ENCODE data around the gene SLC7A5.
"Not testable (repeated sequence)": the region's sequence is repeated elsewhere in the genome, so short reads cannot be mapped to it uniquely, and the experiment has no call there.

SLC7A5 gene

DNA sequence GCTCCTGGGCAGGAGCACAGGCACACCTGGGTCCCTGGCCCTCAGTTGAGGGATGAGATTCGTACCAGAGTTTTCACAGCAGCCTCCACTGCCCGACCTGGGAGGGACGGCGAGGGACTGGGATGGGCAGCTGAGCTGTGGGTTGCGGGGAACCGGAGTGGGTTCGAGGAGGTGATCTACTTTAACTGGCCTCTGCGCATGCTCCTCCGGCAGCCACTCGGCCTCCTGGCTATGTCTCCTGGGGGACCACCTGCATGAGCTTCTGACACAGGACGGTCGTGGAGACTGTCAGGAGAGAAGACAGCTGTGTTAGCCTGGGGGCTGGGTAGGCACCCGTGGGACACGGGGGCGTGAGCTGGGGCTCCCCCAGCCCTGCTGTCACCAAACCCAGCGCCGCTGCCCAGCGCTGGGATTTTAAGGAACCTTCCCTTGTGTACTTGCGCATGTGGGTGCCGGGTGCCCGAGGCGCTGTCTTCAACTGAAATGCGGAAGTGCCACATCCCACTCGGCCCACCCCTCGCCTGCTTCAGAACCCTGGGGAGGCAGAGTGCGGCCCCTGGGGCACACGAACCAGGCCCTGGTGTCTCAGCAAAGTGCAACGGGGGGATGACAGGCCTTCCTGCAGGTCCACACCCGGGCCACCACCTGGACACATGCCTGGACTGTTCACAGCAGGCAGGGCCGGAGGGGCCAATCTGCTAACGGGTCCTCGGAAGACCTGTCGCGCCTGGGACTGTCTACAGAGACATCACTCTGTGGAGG lies 36.4 kb downstream of the SLC7A5 start:
- DNase-seq (ENCODE audit: low spot score) = no peak

DNA sequence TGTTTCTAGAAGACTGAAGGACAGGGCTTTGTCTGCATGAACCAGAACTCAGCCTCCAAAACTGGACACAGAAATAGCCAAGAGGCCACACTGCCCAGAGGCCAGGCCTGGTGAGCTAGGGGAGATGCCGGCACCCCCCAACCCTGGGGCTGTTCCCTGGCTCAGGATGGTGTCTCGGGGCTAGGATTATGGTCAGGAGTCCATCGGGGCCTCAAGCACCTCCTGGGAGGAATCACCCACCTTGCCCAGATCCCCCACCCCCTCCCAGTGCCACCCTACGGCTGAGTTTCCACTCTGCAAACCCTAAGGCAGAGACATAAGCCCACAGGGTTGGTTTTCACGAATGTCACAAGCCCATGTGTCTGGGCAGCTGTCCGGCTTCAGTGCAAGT lies 37.2 kb downstream of the SLC7A5 start:
- DNase-seq (ENCODE audit: low spot score) = no peak

DNA sequence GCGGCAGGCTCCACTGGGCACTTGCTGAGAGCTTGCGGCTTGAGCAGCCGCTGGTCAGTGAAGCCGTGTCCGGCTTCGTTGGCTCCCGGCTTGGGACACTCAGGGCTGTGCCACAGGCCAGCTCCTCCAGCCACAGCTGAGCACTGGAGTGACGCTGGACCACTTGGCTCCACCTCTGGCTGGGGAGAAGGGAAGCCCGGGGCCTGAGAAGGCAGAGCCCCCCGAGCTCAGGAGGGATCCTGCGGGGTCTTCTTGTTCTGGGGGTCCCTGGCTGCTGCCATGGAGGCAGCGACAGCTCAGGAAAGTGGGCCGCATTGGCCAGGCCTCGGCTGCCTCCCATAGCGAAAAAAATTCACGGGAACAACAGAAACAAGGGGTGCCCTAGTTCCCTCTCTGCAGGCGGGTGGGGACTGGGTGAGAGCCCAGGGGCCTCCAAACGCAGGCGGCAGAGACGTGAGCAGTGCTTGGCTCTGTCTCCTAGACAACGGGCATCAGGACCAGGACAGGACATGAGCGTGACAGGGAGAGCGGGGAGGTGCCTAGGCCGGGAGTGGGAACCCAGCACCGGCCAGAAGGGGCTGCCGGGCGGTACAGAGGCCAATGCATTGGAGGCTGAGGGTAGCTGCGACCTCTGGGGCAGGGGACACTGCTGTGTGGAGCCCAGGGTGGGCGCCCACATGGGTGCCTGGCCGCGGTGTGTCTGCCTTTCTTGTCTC lies 37.7 kb downstream of the SLC7A5 start:
- DNase-seq (ENCODE audit: low spot score) = no peak

DNA sequence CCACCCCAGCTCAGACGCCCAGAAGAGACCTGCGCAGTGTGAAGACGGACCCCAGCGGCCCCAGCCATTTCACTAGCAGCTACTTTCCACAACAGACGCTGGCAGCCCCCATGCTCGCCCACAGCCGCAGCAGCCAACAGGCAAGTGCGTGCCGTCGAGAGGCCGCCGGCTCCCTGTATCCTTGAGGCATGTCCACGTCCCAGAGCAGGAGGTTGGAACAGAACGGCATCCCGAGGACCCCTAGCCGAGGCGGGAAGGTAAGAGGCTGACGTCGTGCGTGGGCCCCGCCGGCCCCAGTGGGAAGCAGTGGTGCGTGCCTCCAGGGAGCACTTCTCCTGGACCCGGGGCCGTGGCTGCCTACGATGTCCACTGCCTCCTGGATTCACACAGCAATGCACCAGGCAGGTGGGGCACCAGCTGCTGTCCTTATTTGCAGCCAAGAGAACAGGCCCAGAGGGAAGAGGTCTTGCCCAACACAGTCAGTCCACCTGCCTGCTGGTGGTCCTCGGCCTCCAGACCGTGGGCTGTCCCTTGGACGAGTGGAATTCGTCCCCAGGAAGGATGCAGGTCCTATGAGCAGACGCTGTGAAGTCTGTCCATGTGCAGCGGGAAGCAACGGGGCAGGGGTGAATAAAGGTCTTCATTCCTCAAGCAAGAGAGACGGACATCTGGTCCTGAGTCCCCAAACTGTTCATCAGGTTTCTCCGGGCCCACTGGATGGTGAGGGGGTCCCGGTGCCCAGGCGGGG lies 38.5 kb downstream of the SLC7A5 start:
- DNase-seq (ENCODE audit: low spot score) = no peak

DNA sequence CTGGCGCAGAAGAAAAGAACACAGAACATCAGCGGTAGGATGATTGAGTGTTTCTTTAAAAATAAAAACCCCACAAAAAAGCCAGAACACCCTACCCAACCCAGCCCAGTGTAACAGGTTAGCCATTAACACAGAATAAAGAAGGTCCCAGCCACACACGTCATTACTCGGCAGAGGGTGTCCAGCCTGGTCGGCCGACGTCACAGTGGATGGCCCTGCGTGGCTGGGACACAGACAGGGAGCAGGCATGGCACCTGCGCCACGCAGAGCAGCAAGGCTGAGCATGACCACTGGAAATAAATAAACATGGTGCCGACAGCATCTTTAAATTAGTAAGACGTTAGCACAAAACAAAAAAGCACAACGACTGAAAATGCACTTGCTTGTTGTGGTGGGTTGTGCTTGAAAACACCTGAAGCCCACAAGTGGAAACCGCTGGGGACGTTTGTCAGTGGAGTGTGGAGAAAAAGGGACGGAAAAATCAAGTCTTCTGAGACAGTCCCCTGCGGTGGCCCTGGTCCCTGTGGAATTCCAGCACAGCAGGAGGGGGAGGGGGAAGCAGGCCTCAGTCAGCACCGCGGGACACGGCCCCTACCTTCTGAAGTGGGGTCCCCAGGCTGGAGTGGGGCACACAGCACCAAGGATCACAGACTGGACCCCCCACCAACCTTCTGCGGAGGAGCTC lies 39.2 kb downstream of the SLC7A5 start:
- no peak for DNase-seq (ENCODE audit: low spot score)

DNA sequence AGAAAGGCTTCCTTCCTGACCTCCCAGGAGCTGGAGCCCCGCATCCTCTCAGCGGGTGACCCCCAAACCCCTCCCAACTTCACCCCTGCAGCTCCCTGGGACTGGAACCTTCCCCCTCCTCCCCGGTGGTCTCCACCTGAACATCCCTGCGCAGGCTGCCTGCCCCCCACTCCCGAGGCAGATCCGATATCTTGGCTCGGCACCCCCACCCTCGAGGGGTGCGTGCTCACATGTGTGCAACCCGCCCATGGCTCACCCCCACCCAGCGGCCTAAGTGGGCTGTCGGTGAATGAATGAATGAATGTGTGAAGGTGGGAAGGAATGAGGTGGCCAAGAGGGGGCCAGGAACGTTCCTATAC lies 39.7 kb downstream of the SLC7A5 start:
- DNase-seq (ENCODE audit: low spot score) = no peak

DNA sequence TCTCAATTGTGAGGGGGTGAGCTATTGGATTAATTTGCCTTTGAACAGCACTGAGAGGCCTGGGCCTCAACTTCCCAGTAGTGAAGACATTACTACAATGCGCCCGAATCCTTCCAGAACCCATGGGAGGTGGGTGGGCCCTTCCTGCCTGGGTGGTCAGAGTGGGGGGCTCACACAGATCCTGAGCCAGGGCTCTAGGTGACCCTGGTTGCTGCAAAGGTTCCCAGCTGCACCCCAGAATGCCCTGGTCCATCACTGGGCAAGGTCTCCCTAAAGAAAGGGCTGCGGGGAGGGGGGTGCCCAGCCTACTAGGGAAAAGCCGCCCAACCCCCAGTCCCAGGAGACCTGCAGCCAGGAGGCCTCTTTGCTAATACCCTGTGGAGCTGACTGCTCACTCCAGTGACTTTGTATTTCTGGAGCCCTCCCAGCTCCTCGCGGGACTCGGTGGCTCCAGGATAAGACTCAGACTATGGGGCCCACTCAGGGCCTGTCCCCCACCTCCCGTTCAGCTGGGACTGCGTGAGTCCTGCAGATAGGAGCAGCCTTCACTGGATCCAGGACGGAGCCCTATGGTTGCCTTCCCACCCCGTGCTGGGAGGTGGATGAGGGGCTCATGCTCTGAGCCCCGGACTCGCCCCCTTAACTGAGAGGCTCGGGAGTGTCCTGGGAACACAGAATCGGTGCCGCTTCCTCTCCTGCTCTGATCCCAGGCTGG lies 40.2 kb downstream of the SLC7A5 start:
- no peak for DNase-seq (ENCODE audit: low spot score)

DNA sequence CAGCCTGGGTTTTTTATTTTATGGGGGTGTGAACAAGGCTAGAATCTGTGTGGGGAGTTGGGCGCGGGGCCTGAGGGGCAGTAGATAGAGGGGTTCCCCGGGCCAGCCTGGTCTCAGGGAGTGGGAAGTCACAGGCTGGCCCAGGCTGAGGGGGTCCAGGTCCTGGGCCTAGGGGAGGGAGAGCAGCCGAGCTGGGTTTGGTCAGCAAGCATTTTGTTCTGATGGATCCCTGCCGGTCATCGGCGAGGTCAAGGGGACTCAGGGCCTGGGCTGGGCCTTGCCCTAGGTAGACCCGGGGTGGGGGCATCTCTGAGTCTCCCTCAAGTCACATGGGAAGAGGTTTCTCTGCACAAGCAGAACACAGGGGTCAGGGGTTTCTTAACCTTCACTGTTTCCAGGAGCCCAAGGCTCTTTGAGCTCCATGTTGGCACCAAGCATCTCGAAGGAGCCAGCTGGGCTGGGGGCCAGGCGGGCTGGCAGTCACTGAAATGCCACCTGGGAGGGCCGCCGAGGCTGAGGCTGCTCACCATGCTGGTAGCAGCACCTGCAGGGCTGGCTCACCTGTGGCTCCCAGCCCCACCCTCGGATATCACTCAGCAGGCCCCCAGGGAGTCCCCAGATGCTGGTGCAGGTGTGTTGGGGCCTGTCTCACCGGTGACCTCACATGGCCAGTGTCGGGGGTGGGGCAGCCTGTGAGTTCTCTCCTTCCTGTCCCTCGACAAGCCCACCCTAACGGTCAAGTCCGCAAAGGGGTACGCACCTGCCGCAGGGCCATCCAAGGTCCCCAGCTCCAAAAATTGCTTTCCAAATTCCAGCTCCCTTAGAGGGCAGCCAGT lies 41.0 kb downstream of the SLC7A5 start:
- no peak for DNase-seq (ENCODE audit: low spot score)

DNA sequence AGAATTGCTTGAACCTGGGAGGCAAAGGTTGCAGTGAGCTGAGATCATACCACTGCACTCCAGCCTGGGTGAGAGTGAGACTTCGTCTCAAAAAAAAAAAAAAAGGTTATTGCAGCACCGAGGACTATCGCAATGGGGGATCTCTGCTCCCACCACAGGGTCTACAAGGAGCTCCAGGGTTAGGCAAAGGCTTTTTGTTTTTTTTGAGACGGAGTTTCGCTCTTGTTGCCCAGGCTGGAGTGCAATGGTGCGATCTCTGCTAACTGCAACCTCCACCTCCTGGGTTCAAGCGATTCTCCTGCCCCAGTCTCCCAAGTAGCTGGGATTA lies 41.8 kb downstream of the SLC7A5 start:
- DNase-seq (ENCODE audit: low spot score) = not testable (repeated sequence)

DNA sequence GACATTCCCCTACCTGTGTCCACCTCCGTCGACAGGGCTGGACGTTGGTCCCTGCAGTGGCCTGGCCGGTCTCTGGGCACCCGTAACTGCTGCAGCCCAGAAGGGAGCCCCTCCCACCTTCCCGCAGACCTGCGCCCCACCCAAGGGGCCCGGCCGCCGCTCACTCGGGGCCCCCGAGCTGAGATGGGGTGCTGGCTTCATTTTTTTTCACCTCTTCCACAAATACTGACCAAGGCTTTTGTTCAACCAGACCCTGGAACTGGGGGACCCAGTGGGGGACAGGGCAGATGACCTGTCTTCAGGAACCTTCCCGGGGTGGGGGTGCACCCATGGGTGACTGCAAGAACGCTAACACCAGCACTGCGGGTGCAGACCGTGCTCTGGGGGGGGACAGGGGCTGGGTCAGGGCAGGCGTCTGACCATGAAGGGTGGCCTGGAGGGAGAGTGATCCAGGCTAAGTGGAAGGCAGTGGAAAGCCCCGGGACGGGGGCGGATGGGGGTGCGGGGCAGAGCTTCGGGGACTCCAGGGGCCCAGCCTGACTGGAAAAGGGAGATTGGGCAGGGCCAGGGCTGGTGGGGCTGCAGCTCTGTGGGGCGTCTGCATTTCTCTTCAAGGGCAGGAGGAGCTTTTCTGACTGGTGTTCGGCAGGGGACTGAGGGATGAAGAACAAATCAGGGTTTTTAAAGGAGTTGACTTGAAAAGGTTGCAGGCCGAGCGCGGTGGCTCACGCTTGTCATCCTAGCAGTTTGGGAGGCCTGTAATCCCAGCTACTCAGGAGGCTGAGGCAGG lies 42.3 kb downstream of the SLC7A5 start:
- DNase-seq (ENCODE audit: low spot score) = no peak

DNA sequence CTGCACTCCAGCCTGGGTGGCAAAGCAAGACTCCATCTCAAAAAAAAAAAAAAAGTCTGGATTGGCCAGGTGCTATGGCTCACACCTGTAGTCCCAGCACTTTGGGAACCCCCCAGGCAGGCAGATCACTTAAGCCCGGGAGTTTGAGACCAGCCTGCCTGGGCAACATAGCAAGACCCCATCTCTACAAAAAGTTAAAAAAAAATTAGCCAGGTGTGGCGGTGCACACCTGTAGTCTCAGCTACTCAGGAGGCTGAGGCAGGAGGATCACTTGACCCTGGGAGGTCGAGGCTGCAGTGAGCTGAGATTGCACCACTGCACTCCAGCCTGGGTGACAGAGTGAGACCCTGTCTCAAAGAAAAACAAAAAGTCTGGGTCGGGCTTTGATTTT lies 42.9 kb downstream of the SLC7A5 start:
- DNase-seq (ENCODE audit: low spot score) = not testable (repeated sequence)

DNA sequence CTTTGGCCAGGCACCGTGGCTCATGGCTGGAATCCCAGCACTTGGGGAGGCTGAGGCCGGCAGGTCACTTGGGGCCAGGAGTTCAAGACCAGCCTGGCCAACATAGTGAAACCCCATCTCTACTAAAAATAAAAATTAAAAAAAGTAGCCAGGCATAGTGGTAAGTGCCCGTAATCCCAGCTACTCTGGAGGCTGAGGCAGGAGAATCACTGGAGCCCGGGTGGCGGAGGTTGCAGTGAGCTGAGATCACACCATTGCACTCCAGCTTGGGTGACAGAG lies 43.5 kb downstream of the SLC7A5 start:
- DNase-seq (ENCODE audit: low spot score) = not testable (repeated sequence)

DNA sequence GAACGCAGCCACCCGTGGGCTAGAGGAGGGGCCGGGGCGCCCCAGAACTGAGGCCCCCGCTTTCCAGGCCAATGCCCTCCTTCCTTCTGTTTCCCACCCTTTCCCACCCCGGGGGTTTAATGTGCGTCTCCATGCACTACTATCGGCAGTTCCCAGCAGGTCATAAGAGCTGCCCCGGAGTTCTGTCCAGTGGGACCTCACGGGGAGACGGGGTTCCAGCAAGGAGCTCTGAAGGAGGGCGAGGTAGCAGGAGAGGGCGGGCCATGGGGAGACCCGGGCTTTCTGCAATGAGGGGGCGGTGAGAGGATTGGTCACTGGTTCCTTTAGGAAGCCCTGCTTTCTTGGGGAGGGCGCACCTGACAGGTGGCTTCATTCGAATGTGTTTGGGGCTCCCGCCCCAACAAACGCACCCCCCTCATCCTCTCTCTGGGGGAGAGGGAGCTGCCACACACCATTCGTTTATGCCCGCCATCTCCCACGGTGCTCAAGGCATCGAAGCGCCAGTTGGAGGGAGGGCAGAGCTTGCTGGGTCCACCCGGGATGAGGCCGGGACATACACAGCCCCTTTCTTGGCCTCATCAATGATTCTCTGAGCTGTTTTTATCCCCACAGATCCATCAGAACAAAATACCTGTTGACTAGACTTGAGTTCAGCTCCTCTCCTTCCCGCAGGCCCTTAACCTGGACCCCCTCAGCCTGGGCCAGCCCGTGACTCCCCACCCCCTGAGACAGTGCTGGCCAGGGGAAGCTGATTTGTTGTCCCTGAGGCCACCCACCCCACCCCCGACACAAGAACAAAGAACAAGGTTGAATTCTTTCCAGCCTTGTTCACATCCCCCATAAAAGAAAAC lies 44.1 kb downstream of the SLC7A5 start:
- DNase-seq (ENCODE audit: low spot score) = no peak

DNA sequence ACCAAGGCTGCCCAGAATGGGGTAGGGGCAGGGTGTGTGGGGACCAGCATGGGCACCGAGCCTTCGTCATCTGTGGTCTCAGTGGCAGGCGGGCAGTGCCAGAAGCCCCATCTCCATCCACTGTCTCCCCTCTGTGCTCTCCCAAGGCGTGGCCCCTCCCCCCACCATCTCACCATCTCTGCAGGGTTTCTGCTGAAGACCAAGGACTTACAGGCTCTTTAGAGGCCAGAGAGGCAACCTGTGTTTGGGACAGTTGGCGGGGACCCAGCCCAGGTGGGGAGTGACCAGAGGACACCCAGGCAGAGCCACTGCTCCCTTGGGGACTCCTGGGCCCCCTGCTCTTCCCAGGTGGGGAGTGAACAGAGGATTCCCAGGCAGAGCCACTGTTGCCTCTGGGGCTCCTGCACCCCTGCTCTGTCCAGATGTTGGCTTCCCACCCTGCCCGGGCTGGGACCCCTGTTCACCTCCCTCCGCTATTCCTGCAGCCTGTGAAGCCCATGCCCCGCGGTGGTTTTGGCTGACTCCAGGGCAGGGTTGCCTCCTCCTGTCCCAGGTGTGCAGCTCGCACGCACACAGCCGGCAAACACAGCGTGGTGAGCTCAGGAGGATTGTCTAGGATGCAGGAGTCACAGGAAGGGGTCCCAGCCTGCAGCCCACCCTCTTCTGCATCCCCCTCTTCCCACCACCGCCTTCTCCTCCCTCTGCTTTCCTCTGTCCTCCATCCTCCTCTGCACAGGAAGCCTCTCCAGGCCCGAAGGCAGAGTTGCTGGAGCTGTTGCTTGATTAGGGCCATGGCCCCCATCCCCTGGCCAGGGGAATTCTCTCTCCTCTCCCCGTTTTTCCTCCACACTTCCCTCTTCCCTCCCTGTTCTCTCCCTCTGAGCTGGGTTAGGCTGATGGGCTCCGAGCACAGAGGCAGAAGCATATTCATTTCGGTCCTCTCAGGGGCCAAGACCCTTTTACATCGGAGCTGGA lies 45.0 kb downstream of the SLC7A5 start:
- no peak for DNase-seq (ENCODE audit: low spot score)

DNA sequence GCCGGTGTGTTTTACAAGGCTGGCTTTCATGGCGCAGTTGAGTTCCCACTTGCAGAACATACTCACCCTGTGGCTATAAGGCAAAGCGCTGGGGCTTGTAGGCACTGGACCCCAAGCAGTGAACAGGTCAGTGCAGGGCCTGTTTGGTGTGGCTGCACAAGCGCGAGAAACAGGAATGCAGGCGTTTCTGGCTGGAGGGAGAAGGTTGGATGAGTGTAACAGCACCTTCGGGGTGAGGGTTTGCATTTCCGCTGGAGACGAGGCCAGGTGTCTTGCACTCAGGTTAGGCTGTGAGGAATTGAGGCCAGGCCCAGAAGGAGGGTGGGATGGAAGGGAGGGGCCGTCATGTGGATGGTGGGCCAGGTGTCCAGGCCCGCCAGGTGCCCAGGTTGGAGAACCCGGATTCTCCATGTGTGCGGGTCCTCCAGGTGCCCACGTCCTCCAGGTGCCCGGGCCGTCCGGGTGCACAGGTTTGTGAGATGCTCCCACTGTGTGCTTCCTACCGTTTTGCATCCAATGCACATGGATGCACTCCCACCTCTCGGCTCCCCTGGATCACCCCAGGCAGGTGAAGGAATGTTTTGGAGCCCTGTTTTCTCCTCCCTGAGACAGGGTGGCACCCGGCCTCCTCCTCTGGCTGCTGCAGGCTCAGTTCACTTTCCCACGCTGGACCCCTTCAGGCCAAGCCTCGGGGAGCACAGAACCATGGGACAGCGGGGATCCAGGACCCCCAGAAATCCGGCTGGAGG lies 46.0 kb downstream of the SLC7A5 start:
- no peak for DNase-seq (ENCODE audit: low spot score)

DNA sequence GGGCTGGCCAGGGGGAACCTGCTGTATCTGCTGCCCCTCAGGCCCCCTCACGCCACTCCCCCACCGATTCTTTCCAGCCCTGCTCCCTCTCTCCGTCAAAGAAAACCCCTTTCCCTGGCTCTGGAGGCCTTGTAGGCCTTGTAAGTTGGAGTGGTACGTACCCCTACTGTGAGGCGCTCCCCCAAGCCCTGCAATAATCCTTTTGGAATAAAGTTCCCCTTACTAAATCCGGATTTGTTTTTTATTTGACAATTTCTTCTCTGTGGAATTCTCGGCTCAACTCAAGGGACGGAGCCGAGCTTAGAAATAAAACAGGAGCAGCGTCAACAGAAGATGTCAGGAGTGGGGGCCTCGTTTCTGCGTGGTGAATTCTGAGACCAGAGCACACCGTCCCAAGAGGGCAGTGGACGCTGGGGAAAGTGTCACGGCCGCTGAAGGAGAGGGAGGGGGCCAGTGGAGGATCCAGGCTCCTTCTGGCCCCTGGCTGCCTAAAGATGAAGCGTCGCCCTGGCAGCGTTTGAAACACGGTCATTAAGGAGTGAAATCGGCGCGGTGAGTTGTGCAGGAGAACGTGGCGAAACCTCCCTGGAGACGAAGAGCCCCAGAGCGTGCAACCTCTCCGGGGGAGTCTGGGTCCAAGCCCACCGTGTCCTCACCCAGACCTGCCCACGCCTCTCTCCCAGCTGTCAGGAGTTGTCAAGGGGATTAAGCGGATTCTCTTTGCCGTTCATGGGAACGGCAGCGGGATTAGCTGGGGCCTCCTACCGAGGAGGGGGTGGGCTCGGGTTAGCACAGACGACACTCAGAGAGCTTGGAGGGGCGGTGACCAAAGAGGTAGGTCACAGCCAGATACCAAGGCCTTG lies 47.0 kb downstream of the SLC7A5 start:
- DNase-seq (ENCODE audit: low spot score) = no peak

Measured in CD4-positive, alpha-beta T cell treated with Interleukin-6 at 100 ng/mL for 8 hours (primary cell).